Activated CD8-positive, alpha-beta memory T cell treated with anti-CD3 and anti-CD28 coated beads for 36 hours (primary cell): ENCODE results near the gene GOLGA8R. TPM values are rescaled to one million over a fixed set of nuclear protein-coding genes. Genes with fewer than 3 reads are reported as not detected.
"Not testable (repeated sequence)": the region's sequence is repeated elsewhere in the genome, so short reads cannot be mapped to it uniquely, and the experiment has no call there.

Source experiments
- CTCF ChIA-PET: fragments of 350-600 bp; sonication (Branson Sonifier 250); formaldehyde crosslinking; loops from one replicate; lab custom pipeline; 2021; ENCODE audit warnings: antibody characterized with exemption; lab: Charles Lee
- POLR2A ChIA-PET: fragments of 350-600 bp; sonication (Branson Sonifier 250); formaldehyde crosslinking; loops from one replicate; lab custom pipeline; 2021; ENCODE audit warnings: antibody characterized with exemption; lab: Charles Lee
- total RNA-seq, 2 experiments: library from RNA; stranded (reverse); gene quantifications; one replicate each; pipeline ENCODE4 v1.2.3, GENCODE V29; 2021

The GOLGA8R gene
- total RNA-seq, 2 experiments from 2014 or later, result 0.34 to 0.52 TPM

- CTCF ChIA-PET, POLR2A ChIA-PET: not testable (repeated sequence)
Observed at GRCh38 chr15:30360990-30361389, 53.1 kb downstream of the GOLGA8R start.

GRCh38 chr15:30355043-30355442 is 59.0 kb downstream of the GOLGA8R start:
- POLR2A ChIA-PET, result not testable (repeated sequence)

More at GRCh38 chr15:30355043-30355442, 59.0 kb downstream of the GOLGA8R start:
- CTCF ChIA-PET, result not testable (repeated sequence)

Other genes with a start within 250 kb of the GOLGA8R start
- gene CHRFAM7A, start 20.7 kb downstream of the GOLGA8R start, total RNA-seq, result under 1 TPM in 1 of 2 experiments, not detected in 1; 0.74 TPM
- not detected for gene GOLGA8Q, start 137.8 kb upstream of the GOLGA8R start, total RNA-seq
- under 1 TPM in 1 of 2 experiments, not detected in 1; 0.15 TPM for gene GOLGA8H, start 189.8 kb upstream of the GOLGA8R start, total RNA-seq